Activated naive CD4-positive, alpha-beta T cell treated with anti-CD3 and anti-CD28 coated beads, Interleukin-2, amount 50 U/mL, for 72 hours (primary cell): Measurements from ENCODE around the gene MANEA. TPM values are rescaled to one million over a fixed set of nuclear protein-coding genes. Genes with fewer than 3 reads are reported as not detected.
"Not testable (repeated sequence)": the region's sequence is repeated elsewhere in the genome, so short reads cannot be mapped to it uniquely, and the experiment has no call there.

Experiments used
- ATAC-seq, 2 donors: fragments of 150-1000 bp; cut with Tn5 transposase; 2 replicates each; pipeline ENCODE4 v1.10.0; 2021; ENCODE audit warnings: mild to moderate bottlenecking in 2 of 2, moderate library complexity in 2 of 2
- DNase-seq, 2 donors: peaks; one replicate each; pipeline ENCODE4 v3.0.0; 2021 to 2022; ENCODE audit warnings: low spot score in 2 of 2
- H3K27ac Mint-ChIP-seq, 2 donors: one replicate each; pipeline ENCODE4 v1.8.0; 2022; ENCODE audit warnings: mild to moderate bottlenecking in 2 of 2, mixed read lengths in 2 of 2
- H3K36me3 Mint-ChIP-seq, 2 donors: one replicate each; pipeline ENCODE4 v1.8.0; 2022; ENCODE audit warnings: mixed read lengths in 2 of 2
- H3K9me3 Mint-ChIP-seq, 2 donors: one replicate each; pipeline ENCODE4 v1.8.0; 2022; ENCODE audit warnings: mixed read lengths in 2 of 2
- total RNA-seq, 2 donors: library from RNA; stranded (reverse); gene quantifications; one replicate each; pipeline ENCODE4 v1.2.3, GENCODE V29; 2022

MANEA gene
- total RNA-seq, 2 donors from 2014 or later, result 15.6 to 16.4 TPM

DNA sequence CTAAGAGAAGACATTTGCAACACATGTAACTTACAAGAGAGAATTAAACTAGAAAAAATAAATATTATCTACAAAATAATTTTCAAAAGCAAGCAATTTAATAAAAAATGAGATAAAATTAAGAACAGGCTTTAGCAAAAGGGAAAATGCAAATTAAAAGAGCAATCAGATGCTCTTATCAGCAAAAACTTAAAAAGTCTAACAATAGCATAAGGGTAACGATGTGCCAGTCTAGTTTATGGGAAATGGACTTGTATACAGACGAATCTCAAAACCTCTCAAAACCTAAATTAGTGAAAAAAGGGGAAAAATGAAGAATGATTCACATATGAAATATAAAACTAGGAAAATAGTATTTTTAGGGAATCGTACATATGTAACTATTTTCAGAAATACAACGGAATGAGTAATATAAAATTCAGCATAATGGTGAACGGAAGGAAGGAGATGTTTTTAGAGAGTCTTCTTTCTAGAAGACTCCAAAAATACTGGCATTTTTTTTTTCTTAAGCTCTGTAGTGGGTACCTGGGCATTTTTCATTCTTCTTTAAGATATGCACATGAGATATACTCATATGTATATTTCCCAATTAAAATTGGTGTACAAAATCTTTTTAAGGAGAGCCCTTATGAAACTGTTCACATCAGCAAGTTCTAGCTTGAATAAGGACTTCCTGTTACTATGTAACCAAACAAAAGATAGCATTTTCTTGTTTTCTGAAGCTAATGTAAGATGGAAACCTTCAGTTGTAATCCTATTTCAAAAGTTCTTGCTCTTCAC, 927 bp upstream of the MANEA start:
- H3K27ac Mint-ChIP-seq, result peak overlapping the region; percentile 95
- DNase-seq, result no peak
- ATAC-seq, result peak in 1 of 2 donors; percentile 16

DNA sequence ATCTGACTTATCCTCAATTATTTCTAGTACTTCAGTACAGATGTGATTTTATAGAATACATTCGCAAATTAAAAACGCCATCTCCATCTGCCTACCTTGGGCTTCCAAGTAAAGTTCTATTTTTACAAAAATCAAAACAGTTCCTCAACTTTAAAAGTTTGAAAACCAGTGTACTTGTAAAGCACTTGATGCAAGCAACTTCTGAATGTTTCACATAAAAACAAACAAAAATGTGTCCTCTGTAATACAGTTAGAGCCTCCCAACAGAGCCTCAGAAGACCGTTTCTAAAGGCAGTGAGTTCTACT, 384 bp upstream of the MANEA start:
- ATAC-seq, result no peak
- H3K36me3 Mint-ChIP-seq, result peaks cover 13% of the 10 kb centered on the region in 2 donors
- H3K9me3 Mint-ChIP-seq, result no peaks in the 10 kb centered on the region
- H3K27ac Mint-ChIP-seq, result peak overlapping the region; percentile 95
- DNase-seq, result no peak

More for the DNA sequence above, 927 bp upstream of the MANEA start:
- Mint-ChIP-seq H3K9me3 (no peaks in the 10 kb centered on the region), H3K36me3 (peaks cover 13% of the 10 kb centered on the region in 2 donors)

DNA sequence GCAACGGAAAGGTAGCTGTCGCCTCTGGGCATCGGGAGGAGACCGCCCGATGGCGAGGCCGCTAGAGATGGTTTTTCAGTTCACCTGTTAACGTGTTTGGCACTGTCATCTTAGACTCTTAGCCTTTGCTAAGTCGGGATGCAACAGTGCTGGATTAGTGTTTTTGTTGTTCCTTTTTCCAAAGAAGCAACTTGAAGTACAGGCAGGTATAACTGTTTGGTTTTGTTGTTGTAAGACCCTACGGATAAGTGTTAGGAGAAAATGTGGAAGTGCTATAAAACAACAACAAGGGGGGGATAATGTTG, 723 bp downstream of the MANEA start:
- ATAC-seq (peak in 1 of 2 donors; percentile 23), DNase-seq (peak in 1 of 2 donors; percentile 31)
- Mint-ChIP-seq H3K36me3 (peaks cover 13% of the 10 kb centered on the region in 2 donors), H3K9me3 (no peaks in the 10 kb centered on the region), H3K27ac (peak overlapping the region; percentile 95 to 99)

DNA sequence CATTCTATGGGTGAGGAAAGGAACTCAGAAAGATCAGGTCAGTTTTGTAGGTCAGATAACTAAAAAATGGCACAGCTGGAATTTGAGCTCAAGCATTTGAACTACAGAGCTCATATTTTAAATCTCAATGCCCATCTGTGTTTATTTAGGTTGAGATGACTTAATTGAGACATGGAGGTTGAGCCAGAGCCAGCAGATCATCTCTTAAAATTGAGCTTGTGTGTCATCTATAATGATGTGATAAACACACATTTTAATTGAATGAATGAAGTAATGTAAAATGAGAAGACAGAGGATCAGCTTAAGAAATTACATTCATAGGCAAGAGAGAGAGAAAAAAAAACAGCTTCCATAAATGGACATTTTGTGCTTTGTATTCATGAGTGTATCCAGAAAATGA, 3.7 kb downstream of the MANEA start:
- H3K27ac Mint-ChIP-seq, result no peak overlapping the region
- H3K9me3 Mint-ChIP-seq, result peaks cover 0 to 9% of the 10 kb centered on the region in 2 donors
- DNase-seq (no peak), ATAC-seq (no peak)
- peaks cover 21 to 27% of the 10 kb centered on the region in 2 donors for H3K36me3 Mint-ChIP-seq

DNA sequence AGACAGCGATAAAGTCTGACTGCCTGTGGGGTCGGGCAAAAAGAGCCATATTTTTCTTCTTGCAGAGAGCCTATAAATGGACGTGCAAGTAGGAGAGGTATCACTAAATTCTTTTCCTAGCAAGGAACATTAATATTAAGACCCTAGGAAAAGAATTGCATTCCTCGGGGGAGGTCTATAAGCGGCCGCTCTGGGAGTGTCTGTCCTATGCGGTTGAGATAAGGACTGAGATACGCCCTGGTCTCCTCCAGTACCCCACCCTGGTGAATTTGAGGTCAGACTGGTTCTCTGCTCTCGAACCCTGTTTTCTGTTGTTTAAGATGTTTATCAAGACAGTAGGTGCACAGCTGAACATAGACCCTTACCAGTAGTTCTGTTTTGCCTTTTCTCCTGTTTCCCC, 6.9 kb downstream of the MANEA start:
- DNase-seq, H3K9me3 Mint-ChIP-seq, H3K27ac Mint-ChIP-seq, ATAC-seq: not testable (repeated sequence)
- peaks cover 17 to 30% of the 10 kb centered on the region in 2 donors for H3K36me3 Mint-ChIP-seq

DNA sequence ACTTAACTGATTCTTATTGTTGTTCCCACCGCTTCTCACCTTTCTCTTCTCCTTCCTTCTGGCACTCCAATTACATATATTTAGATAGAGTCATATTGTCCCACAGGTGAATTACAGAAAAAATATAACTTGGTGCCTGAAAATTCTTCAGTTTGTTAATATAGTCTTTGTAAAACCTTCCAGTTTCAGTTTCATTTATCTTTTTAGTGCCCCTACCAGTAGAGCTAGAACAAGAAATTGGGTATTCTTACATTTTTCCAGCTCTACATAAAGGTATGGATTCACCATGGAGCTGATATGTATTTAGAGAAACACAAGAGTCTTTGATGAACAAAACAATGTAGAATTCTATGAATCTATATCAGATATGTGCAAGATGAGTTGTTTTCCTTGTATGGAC, 10.7 kb downstream of the MANEA start:
- H3K36me3 Mint-ChIP-seq, result peaks cover 31 to 47% of the 10 kb centered on the region in 2 donors
- H3K9me3 Mint-ChIP-seq, result peaks cover 0 to 10% of the 10 kb centered on the region in 2 donors
- no peak for DNase-seq

DNA sequence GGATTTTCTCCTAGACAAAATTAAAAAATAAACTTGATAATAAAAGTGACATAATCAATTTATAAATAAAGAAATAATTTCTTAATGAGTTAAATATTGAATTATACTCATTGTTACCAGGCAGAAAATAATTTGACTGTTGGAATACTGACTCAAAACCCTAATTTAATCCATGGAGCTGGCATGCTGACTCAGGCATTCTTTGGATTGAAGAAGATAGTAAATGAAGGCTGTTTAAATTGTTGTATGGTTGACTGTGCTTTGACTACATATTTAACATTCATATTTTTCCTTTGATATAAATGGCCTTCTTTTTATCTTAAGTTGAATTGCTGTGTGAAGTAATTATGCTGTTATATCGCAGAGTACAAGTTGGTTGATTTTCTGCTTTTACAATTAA, 11.7 kb downstream of the MANEA start:
- DNase-seq (no peak), ATAC-seq (no peak)
- H3K9me3 Mint-ChIP-seq, result peaks cover 0 to 13% of the 10 kb centered on the region in 2 donors
- peaks cover 34 to 40% of the 10 kb centered on the region in 2 donors for H3K36me3 Mint-ChIP-seq
- no peak overlapping the region for H3K27ac Mint-ChIP-seq

More for the DNA sequence above, 10.7 kb downstream of the MANEA start:
- H3K27ac Mint-ChIP-seq, result no peak overlapping the region
- ATAC-seq, result no peak

DNA sequence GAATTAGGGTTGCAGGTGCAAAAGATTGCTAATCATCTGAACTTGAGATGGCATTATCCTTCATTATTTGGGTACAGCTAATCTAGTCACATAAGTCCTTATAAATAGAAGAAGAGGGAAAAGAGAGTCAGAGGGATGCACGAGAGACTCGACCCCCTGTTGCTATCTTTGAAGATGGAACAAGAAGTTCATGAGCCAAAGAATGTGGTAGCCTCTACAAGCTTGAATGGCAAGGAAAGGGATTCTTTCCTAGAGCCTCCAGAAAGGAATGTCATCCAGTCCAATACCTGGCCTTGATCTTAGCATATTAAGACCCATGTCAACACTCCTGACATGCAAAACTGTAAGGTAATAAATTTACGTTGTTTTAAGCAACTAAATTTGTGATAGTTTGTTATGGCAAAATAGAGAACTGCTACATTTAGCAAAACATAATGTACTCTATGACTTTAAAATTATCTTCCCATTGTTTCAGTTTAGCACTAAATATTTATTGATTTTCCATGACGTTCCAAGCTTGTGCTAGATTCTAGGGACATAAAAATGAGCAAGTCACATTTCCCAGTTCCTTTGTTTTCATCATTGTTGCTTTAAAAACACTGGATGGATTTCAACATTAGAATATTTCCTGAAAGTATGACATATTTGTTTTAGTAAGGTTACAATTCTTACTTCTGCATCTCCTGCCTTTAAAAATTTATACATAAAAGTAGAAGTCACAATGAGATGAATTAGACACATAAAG, 12.7 kb downstream of the MANEA start:
- no peak for DNase-seq
- Mint-ChIP-seq H3K9me3 (peaks cover 0 to 6% of the 10 kb centered on the region in 2 donors), H3K27ac (no peak overlapping the region), H3K36me3 (peaks cover 27 to 32% of the 10 kb centered on the region in 2 donors)
- ATAC-seq, result no peak

DNA sequence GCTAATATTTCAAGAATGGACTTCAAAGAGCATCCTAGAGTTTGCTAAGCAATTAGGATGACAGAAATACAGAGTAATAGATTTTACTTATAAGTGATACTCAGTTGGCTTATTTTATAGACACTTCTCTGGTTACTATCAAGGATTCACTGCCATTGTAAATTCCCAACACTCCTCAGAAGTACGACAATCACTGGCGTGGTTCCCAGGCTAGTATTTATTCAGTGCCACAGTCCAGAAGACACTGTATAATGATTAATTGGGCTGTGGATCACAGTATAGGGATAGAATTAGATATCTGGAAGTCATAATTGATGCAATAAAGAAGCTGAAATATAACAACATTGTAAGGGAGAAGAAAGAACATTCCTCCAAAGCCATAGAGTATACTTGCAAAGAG, 15.7 kb downstream of the MANEA start:
- Mint-ChIP-seq H3K36me3 (peaks cover 18 to 30% of the 10 kb centered on the region in 2 donors), H3K27ac (no peak overlapping the region), H3K9me3 (peaks cover 0 to 6% of the 10 kb centered on the region in 2 donors)
- DNase-seq, result no peak
- ATAC-seq, result no peak

DNA sequence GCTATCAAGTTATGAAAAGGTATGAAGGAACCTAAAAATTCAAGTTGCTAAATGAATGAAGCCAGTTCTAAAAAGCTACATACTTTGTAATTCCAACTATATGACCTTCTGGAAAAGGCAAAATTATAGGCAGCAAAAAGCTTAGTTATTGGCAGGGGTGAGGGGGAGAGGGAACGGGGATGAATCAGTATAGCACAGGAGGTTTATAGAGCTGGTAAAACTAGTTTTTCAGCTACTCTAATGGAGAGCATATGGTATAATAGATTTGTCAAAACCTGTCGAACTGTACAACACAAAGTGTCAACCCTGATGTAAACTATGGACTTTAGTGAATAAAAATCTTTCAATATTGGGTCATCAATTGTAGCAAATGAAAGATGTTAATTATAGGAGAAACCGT, 18.7 kb downstream of the MANEA start:
- peaks cover 0 to 6% of the 10 kb centered on the region in 2 donors for H3K9me3 Mint-ChIP-seq
- DNase-seq (no peak), ATAC-seq (no peak)
- no peak overlapping the region for H3K27ac Mint-ChIP-seq
- peaks cover 25 to 32% of the 10 kb centered on the region in 2 donors for H3K36me3 Mint-ChIP-seq

DNA sequence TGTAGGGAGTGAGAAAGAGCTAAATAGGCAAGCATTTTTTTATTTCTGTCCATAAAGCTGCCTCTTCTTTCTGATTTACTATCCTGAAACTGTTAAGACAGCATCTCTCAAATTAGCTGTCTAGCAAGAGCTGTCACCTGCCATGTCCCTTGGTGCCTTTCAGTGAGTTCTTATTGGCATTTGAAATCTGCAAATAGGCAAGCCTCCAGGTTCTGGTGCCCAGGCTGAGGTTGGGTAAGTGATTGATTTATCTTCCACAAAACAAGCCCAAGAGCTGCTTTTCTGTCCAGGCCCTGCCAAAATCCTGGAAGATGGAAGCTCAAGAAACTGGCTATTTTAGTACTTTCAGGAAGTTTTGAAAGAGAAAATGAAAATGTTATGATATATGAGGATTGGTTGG, 22.4 kb downstream of the MANEA start:
- ATAC-seq (no peak), DNase-seq (no peak)
- Mint-ChIP-seq H3K9me3 (no peaks in the 10 kb centered on the region), H3K36me3 (peaks cover 8 to 16% of the 10 kb centered on the region in 2 donors), H3K27ac (no peak overlapping the region)

DNA sequence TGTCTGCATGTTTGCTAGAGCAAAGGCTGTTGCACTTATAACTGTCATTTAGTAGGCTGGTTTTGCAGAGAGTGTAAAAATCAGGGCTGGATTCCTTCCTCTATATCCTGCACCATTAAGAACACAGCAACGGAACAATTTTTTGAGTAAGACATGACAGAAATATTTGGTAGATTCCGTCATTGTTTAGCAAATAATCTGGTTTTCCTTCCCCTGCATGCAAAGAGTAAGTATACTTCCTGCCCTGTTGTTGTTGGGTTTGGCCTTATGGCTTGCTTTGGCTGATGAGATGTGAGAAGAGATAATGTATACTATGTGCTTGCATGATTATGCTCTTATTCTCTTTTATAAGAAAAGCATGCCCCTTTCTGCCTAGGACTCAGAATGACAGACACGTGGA, 23.8 kb downstream of the MANEA start:
- DNase-seq (no peak), ATAC-seq (no peak)
- no peaks in the 10 kb centered on the region for H3K9me3 Mint-ChIP-seq
- H3K27ac Mint-ChIP-seq, result no peak overlapping the region
- peaks cover 8 to 16% of the 10 kb centered on the region in 2 donors for H3K36me3 Mint-ChIP-seq

DNA sequence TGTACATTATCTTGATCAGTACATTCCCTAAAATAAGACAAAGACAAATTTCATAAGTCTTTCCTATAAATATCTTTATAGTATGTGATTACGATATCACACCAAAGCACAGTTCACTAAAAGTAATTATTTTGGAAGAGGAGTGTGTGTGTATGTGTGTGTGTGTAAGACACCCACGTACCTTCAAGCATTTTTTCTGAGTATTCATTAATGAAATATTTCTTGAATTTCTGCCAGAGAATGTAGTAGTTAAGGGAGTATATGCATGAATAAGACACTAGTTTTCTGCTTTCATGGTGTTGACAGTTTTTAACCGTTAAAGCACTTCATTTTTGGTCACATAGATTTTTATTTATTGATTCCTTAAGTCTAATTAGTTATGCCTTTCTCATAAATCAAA, 36.8 kb downstream of the MANEA start:
- no peak for ATAC-seq
- H3K27ac Mint-ChIP-seq, result no peak overlapping the region
- no peaks in the 10 kb centered on the region for H3K9me3 Mint-ChIP-seq
- DNase-seq, result no peak
- H3K36me3 Mint-ChIP-seq, result no peaks in the 10 kb centered on the region

DNA sequence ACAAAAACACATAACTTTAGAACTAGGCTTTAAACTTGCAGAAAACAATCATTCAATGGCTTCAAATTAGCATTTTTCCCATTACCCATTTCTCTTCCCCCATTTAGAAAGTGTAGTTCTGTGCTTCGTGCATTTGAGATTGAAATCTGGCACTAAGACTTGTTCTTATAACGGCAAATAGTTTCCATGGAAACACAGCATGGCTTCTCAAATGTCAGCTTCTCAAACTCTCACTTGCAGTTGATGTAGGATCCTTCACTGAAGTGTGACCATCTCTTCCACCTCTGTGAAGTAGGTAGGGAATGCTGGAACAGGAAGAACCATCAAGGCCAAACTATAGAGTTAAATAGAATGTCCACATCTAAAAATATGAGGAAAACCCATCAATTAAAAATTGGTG, 52.2 kb downstream of the MANEA start:
- Mint-ChIP-seq H3K27ac (no peak overlapping the region), H3K9me3 (peaks cover 4 to 14% of the 10 kb centered on the region in 2 donors), H3K36me3 (peaks cover 0 to 5% of the 10 kb centered on the region in 2 donors)
- no peak for DNase-seq
- ATAC-seq, result no peak

DNA sequence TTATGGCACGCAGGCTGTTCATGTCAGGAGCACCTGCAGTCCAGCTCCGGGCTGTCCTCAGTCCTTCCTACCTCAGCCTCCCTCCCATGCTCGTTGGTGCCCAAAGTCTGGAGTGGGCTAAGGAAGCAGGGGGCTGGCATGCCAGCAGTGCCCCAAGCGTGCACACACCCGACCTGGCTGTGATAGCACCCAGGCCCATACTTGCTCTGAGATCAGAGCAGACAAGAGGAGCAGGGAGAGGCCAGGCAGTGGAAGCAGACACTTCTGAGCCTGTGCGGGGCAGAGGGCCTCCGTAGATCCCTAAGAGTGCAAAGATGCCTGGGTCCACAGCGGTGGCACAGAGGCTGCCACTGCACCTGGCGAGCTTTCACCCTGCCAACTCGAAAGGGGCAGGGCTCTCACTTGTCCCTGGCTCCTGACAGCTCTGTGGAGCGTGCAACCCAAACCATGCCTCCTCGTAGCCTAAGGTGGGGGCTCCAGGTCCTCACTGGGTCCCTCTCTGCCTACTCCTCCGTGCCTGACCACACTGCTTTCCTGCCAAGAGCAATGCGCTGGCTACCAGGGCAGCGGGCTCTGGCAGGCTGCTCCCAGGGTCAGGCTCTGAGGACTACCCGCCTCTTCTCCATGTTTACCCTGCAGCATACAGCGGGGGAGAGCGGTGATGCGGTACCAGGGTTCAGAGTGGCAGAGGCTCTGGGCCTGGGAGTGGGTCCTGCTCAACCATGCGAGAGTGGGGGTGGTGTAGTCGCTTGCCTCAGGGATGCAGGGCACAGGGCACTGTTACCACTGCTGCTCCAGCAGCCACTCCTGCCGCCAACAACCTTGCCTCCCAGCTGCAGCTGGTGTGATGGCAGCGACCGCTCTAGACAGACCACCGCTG, 59.5 kb downstream of the MANEA start:
- DNase-seq (no peak), ATAC-seq (no peak)
- no peak overlapping the region for H3K27ac Mint-ChIP-seq
- H3K9me3 Mint-ChIP-seq, result peaks cover 4 to 10% of the 10 kb centered on the region in 2 donors
- H3K36me3 Mint-ChIP-seq, result peaks cover 0 to 5% of the 10 kb centered on the region in 2 donors

DNA sequence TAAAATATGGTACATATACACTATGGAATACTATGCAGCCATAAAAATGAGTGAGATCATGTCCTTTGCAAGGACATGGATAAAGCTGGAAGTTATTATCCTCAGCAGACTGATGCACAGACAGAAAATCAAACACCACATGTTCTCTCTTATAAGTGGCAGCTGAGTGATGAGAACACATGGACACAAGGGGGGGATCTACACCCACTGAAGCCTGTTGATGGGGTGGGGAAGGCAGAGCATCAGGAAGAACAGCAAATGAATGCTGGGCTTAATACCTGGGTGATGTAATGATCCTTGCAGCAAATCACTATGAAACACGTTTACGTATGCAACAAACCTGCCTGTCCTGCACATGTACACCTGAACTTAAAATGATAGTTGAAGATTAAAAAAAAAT, 71.3 kb downstream of the MANEA start:
- DNase-seq (no peak), ATAC-seq (no peak)
- peaks cover 6 to 11% of the 10 kb centered on the region in 2 donors for H3K9me3 Mint-ChIP-seq
- peaks cover 0 to 6% of the 10 kb centered on the region in 2 donors for H3K36me3 Mint-ChIP-seq
- H3K27ac Mint-ChIP-seq, result no peak overlapping the region

DNA sequence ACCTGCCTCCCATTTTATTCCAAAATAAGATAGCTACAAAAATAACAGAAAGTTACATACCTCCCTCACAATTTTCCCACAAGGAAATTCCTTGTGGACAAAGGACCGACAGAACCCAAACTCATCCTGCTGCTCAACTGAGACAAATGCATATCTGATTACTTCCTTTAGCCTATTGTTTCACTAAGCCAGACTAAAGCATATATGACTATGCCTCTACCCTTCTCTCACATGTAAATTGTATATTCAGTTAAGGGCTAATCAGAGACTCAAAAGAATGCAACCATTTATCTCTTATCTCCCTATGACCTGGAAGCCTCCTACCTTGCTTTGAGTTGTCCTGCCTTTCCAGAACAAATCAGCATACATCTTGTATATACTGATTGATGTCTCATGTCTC, 72.1 kb downstream of the MANEA start:
- H3K36me3 Mint-ChIP-seq, result peaks cover 0 to 6% of the 10 kb centered on the region in 2 donors
- DNase-seq (no peak), ATAC-seq (no peak)
- no peak overlapping the region for H3K27ac Mint-ChIP-seq
- H3K9me3 Mint-ChIP-seq, result peaks cover 4 to 6% of the 10 kb centered on the region in 2 donors
